ENCODE results near the gene TIFAB.
A peak's percentile ranks its signal among the peaks of the same experiment; 100 is the strongest.

TIFAB gene

GRCh38 chr5:135457424-135458071 is 5.4 kb upstream of the TIFAB start:
- peak; percentile 74 for DNase-seq

- DNase-seq: peak; percentile 100
Observed at GRCh38 chr5:135456238-135457099, 4.3 kb upstream of the TIFAB start.

GRCh38 chr5:135455876-135456237 is 3.7 kb upstream of the TIFAB start:
- no peak for DNase-seq

- no peak for DNase-seq
Observed at GRCh38 chr5:135454946-135455345, 2.8 kb upstream of the TIFAB start.

GRCh38 chr5:135453613-135454012 is 1.5 kb upstream of the TIFAB start:
- no peak for DNase-seq

- no peak for DNase-seq
Observed at GRCh38 chr5:135451581-135452320, 400 bp downstream of the TIFAB start.

- no peak for DNase-seq
Observed at GRCh38 chr5:135450952-135451351, 1.2 kb downstream of the TIFAB start.

- DNase-seq: no peak
Observed at GRCh38 chr5:135450336-135450735, 1.8 kb downstream of the TIFAB start.

- DNase-seq: no peak
Observed at GRCh38 chr5:135449644-135450043, 2.5 kb downstream of the TIFAB start.

GRCh38 chr5:135448791-135449507 is 3.2 kb downstream of the TIFAB start:
- DNase-seq: no peak

GRCh38 chr5:135448071-135448739 is 3.9 kb downstream of the TIFAB start:
- no peak for DNase-seq

GRCh38 chr5:135447298-135447929 is 4.7 kb downstream of the TIFAB start, which contains the start of gene DCANP1:
TSS of gene DCANP1 (minus strand) at chr5:135447348. CDS start at chr5:135447108, 240 bp downstream.
- DNase-seq: no peak

- DNase-seq: no peak
Observed at GRCh38 chr5:135446615-135447014, 5.5 kb downstream of the TIFAB start.

GRCh38 chr5:135446206-135446605 is 5.9 kb downstream of the TIFAB start:
- no peak for DNase-seq

- no peak for DNase-seq
Observed at GRCh38 chr5:135445306-135445985, 6.7 kb downstream of the TIFAB start.

- DNase-seq: no peak
Observed at GRCh38 chr5:135444881-135445280, 7.3 kb downstream of the TIFAB start.

- DNase-seq: peak; percentile 48
Observed at GRCh38 chr5:135444360-135444759, 7.8 kb downstream of the TIFAB start.

GRCh38 chr5:135443161-135443960 is 8.8 kb downstream of the TIFAB start:
- DNase-seq: no peak

- no peak for DNase-seq
Observed at GRCh38 chr5:135442431-135443160, 9.6 kb downstream of the TIFAB start.

GRCh38 chr5:135441919-135442318 is 10.2 kb downstream of the TIFAB start:
- DNase-seq: no peak
